ENCODE results near the gene CDON.
A peak's percentile ranks its signal among the peaks of the same experiment; 100 is the strongest.

- TF ChIP-seq TCF7 (CRISPR knock-in tag; IDR thresholded peaks at IDR 0.05; ENCODE audit: low read depth) = no peak
- TF ChIP-seq, protein P1, sequence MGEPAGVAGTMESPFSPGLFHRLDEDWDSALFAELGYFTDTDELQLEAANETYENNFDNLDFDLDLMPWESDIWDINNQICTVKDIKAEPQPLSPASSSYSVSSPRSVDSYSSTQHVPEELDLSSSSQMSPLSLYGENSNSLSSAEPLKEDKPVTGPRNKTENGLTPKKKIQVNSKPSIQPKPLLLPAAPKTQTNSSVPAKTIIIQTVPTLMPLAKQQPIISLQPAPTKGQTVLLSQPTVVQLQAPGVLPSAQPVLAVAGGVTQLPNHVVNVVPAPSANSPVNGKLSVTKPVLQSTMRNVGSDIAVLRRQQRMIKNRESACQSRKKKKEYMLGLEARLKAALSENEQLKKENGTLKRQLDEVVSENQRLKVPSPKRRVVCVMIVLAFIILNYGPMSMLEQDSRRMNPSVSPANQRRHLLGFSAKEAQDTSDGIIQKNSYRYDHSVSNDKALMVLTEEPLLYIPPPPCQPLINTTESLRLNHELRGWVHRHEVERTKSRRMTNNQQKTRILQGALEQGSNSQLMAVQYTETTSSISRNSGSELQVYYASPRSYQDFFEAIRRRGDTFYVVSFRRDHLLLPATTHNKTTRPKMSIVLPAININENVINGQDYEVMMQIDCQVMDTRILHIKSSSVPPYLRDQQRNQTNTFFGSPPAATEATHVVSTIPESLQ (CRISPR knock-in tag; IDR thresholded peaks at IDR 0.05) = no peak
- TF ChIP-seq, protein P2, sequence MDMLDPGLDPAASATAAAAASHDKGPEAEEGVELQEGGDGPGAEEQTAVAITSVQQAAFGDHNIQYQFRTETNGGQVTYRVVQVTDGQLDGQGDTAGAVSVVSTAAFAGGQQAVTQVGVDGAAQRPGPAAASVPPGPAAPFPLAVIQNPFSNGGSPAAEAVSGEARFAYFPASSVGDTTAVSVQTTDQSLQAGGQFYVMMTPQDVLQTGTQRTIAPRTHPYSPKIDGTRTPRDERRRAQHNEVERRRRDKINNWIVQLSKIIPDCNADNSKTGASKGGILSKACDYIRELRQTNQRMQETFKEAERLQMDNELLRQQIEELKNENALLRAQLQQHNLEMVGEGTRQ (CRISPR knock-in tag; IDR thresholded peaks at IDR 0.05) = 0 out of 2 replicates have a peak, but pooled peaks have one; percentile 17
- TF ChIP-seq, protein P3, sequence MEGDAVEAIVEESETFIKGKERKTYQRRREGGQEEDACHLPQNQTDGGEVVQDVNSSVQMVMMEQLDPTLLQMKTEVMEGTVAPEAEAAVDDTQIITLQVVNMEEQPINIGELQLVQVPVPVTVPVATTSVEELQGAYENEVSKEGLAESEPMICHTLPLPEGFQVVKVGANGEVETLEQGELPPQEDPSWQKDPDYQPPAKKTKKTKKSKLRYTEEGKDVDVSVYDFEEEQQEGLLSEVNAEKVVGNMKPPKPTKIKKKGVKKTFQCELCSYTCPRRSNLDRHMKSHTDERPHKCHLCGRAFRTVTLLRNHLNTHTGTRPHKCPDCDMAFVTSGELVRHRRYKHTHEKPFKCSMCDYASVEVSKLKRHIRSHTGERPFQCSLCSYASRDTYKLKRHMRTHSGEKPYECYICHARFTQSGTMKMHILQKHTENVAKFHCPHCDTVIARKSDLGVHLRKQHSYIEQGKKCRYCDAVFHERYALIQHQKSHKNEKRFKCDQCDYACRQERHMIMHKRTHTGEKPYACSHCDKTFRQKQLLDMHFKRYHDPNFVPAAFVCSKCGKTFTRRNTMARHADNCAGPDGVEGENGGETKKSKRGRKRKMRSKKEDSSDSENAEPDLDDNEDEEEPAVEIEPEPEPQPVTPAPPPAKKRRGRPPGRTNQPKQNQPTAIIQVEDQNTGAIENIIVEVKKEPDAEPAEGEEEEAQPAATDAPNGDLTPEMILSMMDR (IDR thresholded peaks at IDR 0.05) = peak; percentile 68
- no peak for TF ChIP-seq STAT6 (CRISPR knock-in tag; conservative IDR thresholded peaks at IDR 0.05; ENCODE audit: low read depth)
Measured at GRCh38 chr11:125941619-125942611, 120.8 kb downstream of the CDON start.
